HepG2 (cell line): ENCODE measurements around the gene ANAPC2.

Source experiments
- CHCHD3 ChIP-seq: sonication (generic); formaldehyde crosslinking; IDR thresholded peaks from 2 replicates; pipeline ENCODE4 v1.8.0; 2022; ENCODE audit warnings: mild to moderate bottlenecking, missing genetic modification reagents, moderate library complexity
- ELF1 ChIP-seq: sonication (generic); formaldehyde crosslinking; IDR thresholded peaks from 2 replicates; pipeline ENCODE4 v1.4.0; 2020; ENCODE audit warnings: missing genetic modification reagents
- EP300 ChIP-seq, 3 experiments: sonication (generic) in 1 of 3; formaldehyde crosslinking in 1 of 3; IDR thresholded peaks; 2 replicates each; pipeline versions ENCODE4 v1.5.1 to v1.6.1; 2011 to 2020; ENCODE audit warnings: low read depth in 2 of 3, low read length in 2 of 3, borderline replicate concordance in 1 of 3, improper control_type of control experiment in 1 of 3, mild to moderate bottlenecking in 1 of 3, missing genetic modification reagents in 1 of 3, moderate library complexity in 1 of 3
- POLR2A ChIP-seq, 2 experiments: IDR thresholded peaks; 2 replicates each; pipeline ENCODE4 v1.6.1; 2011; ENCODE audit warnings: low read depth in 2 of 2, low read length in 2 of 2, mild to moderate bottlenecking in 1 of 2, moderate library complexity in 1 of 2; ENCODE audit not compliant: insufficient read depth in 1 of 2
- SIN3B ChIP-seq: fragments of 150-350 bp; IDR thresholded peaks from 2 replicates; pipeline ENCODE4 v1.6.1; 2014; ENCODE audit warnings: low read length
- SOX6 ChIP-seq, 2 experiments: fragments of 450-650 bp in 1 of 2; sonication (generic) in 1 of 2; formaldehyde crosslinking in 1 of 2; IDR thresholded peaks; 2 replicates each; pipeline versions ENCODE4 v1.4.0 to v1.6.1; 2017 to 2020; ENCODE audit warnings: antibody characterized with exemption in 1 of 2, mild to moderate bottlenecking in 1 of 2, missing genetic modification reagents in 1 of 2
- ZFP41 ChIP-seq: sonication (generic); formaldehyde crosslinking; IDR thresholded peaks from 2 replicates; pipeline ENCODE4 v1.4.0; 2020; ENCODE audit warnings: mild to moderate bottlenecking, missing genetic modification reagents, borderline replicate concordance
- ZKSCAN1 ChIP-seq: fragments of 150-350 bp; IDR thresholded peaks from 2 replicates; pipeline ENCODE4 v1.6.1; 2014; ENCODE audit warnings: low read length
- ZNF382 ChIP-seq: sonication (generic); formaldehyde crosslinking; IDR thresholded peaks from 2 replicates; pipeline ENCODE4 v1.5.0; 2020; ENCODE audit warnings: missing genetic modification reagents, mild to moderate bottlenecking, borderline replicate concordance
- TF ChIP-seq, protein P1 (sequence below): sonication (generic); formaldehyde crosslinking; IDR thresholded peaks from 2 replicates; pipeline ENCODE4 v1.5.0; 2020; ENCODE audit warnings: mild to moderate bottlenecking, missing genetic modification reagents, moderate library complexity
- TF ChIP-seq, protein P2 (sequence below): sonication (generic); formaldehyde crosslinking; IDR thresholded peaks from 2 replicates; pipeline ENCODE4 v1.4.0; 2020; ENCODE audit warnings: mild to moderate bottlenecking, missing genetic modification reagents

DNA sequence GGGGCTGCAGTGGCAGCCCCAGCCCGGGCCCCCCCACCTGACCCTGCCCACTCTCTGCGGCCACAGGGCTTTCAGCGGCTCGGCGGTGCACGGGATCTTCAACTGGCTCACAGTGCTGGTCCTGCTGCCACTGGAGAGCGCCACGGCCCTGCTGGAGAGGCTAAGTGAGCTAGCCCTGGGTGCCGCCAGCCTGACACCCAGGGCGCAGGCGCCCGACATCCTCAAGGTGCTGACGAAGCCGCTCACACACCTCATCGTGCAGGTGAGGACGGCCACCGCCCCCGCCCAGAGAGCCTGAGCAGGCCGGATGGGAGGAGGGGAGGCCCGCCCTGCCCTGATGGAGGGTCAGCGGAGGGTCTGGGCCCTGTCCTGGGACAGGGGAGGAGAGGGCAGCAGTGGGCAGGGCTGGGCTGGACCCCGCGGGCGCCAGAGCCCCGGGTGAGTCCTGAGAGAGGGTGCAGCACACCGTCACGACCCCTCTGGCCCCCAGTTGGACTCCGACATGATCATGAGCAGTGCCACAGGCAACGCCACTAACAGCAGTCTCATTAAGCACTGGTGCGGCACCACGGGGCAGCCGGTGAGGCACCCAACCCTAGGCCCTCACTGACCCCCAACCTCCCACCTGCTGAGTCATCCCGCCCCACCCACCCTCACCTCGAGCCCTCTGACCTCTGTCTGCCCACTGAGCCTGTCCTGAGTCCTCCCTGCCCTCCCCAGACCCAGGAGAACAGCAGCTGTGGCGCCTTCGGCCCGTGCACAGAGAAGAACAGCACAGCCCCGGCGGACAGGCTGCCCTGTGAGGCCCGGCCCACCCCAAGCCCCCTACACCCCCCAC lies 45.0 kb upstream of the ANAPC2 start:
- TF ChIP-seq, protein P1, sequence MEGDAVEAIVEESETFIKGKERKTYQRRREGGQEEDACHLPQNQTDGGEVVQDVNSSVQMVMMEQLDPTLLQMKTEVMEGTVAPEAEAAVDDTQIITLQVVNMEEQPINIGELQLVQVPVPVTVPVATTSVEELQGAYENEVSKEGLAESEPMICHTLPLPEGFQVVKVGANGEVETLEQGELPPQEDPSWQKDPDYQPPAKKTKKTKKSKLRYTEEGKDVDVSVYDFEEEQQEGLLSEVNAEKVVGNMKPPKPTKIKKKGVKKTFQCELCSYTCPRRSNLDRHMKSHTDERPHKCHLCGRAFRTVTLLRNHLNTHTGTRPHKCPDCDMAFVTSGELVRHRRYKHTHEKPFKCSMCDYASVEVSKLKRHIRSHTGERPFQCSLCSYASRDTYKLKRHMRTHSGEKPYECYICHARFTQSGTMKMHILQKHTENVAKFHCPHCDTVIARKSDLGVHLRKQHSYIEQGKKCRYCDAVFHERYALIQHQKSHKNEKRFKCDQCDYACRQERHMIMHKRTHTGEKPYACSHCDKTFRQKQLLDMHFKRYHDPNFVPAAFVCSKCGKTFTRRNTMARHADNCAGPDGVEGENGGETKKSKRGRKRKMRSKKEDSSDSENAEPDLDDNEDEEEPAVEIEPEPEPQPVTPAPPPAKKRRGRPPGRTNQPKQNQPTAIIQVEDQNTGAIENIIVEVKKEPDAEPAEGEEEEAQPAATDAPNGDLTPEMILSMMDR (CRISPR knock-in tag), result no peak; the same call in 1 of the 2 replicates
- TF ChIP-seq ZNF382 (CRISPR knock-in tag), result no peak
- TF ChIP-seq CHCHD3, result no peak
- TF ChIP-seq POLR2A (IDR thresholded peaks at IDR 0.05; ENCODE audit: insufficient read depth in 1 of 2, low read depth in 2 of 2, low read length in 2 of 2), result no peak
- TF ChIP-seq ELF1 (CRISPR knock-in tag), result no peak
- no peak for TF ChIP-seq SIN3B
- TF ChIP-seq ZKSCAN1, result no peak
- TF ChIP-seq EP300 (IDR thresholded peaks at IDR 0.05; ENCODE audit: low read depth in 2 of 2, low read length in 2 of 2), result no peak
- TF ChIP-seq EP300 (CRISPR knock-in tag; IDR thresholded peaks at IDR 0.05; ENCODE audit: borderline replicate concordance), result no peak
- no peak for TF ChIP-seq ZFP41 (CRISPR knock-in tag)
- TF ChIP-seq SOX6 (IDR thresholded peaks at IDR 0.05), result no peak
- no peak for TF ChIP-seq SOX6 (CRISPR knock-in tag; IDR thresholded peaks at IDR 0.05)
- TF ChIP-seq, protein P2, sequence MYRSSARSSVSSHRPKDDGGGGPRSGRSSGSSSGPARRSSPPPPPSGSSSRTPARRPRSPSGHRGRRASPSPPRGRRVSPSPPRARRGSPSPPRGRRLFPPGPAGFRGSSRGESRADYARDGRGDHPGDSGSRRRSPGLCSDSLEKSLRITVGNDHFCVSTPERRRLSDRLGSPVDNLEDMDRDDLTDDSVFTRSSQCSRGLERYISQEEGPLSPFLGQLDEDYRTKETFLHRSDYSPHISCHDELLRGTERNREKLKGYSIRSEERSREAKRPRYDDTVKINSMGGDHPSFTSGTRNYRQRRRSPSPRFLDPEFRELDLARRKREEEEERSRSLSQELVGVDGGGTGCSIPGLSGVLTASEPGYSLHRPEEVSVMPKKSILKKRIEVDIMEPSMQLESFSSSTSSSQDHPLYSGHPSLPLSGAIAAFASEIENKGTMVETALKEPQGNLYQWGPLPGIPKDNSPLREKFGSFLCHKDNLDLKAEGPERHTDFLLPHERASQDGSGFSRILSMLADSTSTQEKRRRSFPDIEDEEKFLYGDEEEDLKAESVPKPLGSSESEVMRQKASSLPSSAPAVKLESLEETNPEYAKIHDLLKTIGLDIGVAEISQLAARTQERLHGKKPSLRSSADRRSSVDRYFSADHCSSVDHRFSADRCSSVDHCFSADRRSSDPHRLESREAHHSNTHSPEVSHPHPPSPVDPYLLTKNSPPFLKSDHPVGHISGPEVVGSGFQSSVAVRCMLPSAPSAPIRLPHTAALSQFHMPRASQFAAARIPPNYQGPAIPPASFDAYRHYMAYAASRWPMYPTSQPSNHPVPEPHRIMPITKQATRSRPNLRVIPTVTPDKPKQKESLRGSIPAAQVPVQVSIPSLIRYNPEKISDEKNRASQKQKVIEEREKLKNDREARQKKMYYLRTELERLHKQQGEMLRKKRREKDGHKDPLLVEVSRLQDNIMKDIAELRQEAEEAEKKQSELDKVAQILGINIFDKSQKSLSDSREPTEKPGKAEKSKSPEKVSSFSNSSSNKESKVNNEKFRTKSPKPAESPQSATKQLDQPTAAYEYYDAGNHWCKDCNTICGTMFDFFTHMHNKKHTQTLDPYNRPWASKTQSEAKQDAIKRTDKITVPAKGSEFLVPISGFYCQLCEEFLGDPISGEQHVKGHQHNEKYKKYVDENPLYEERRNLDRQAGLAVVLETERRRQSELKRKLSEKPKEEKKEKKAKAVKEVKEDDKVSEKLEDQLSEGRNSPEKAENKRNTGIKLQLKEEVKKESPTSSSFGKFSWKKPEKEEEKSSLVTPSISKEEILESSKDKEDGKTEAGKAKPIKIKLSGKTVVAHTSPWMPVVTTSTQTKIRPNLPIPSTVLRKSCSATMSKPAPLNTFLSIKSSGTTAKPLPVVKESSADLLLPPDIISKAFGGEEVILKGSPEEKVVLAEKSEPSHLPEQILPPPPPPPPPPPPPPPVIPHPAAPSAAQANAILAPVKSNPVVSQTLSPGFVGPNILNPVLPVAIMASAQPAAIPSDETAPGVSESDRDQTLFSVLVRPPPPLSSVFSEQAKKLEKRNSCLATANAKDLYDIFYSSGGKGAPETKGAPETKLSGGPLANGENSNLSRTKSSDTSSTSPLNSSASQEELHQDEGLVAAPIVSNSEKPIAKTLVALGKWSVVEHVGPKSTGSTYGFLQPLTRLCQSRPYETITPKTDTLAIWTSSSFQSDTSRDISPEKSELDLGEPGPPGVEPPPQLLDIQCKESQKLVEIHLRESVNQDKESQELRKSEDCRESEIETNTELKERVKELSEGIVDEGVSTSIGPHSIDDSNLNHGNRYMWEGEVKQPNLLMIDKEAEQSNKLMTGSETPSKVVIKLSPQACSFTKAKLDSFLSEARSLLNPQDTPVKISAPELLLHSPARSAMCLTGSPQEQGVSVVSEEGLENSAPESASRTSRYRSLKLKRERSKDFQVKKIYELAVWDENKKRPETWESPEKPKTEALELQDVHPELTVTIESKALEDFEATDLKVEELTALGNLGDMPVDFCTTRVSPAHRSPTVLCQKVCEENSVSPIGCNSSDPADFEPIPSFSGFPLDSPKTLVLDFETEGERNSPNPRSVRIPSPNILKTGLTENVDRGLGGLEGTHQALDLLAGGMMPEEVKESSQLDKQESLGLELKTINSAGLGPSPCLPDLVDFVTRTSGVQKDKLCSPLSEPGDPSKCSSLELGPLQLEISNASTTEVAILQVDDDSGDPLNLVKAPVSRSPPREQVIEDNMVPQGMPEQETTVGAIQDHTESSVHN (CRISPR knock-in tag), result no peak
